NB4 (cell line): ENCODE data around the gene PAH.

Experiments used
- CTCF ChIP-seq: IDR thresholded peaks from one replicate; pipeline ENCODE4 v1.5.1; 2012; ENCODE audit warnings: low read depth, low read length
- POLR2A ChIP-seq: IDR thresholded peaks from 2 replicates; pipeline ENCODE4 v1.6.1; 2011; ENCODE audit warnings: mild to moderate bottlenecking; ENCODE audit not compliant: insufficient read length; ENCODE audit errors: extremely low read depth

DNA sequence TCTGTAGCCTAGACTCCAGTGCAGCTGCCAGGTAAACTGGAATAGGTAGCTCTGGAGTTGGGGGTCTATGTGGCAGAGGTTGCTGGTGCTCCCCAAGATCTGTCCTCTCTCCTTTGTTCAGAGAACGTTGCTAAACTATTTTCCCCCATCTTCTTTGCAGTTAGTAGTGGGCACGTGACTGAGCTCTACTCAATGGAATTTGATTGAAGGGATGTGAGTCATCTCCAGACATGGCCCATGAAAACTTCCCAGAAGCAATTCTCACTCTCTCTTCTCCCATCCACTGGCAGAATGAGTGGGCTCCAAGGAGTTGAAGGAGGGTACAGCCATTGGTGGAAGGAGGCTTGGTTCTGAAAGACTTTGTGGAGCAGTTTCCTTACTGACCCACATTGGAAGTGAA lies 44.0 kb downstream of the PAH start:
- TF ChIP-seq CTCF (no peak), POLR2A (no peak)
